HepG2 (cell line): ENCODE measurements around the gene KATNAL1. TPM values are rescaled to one million over a fixed set of nuclear protein-coding genes. Genes with fewer than 3 reads are reported as not detected.

Source experiments
- AGO2 ChIP-seq: fragments of 200-400 bp; formaldehyde crosslinking; optimal IDR thresholded peaks from 2 replicates; pipeline ENCODE3; 2017; ENCODE audit warnings: mild to moderate bottlenecking, low read depth, low read length, moderate library complexity
- ATM ChIP-seq: fragments of 450-650 bp; IDR thresholded peaks from 2 replicates; pipeline ENCODE4 v1.7.1; 2017; ENCODE audit warnings: mild to moderate bottlenecking, borderline replicate concordance
- ETV6 ChIP-seq: sonication (generic); formaldehyde crosslinking; conservative IDR thresholded peaks from 2 replicates; pipeline ENCODE4 v1.4.0; 2020; ENCODE audit warnings: missing genetic modification reagents
- HHEX ChIP-seq: IDR thresholded peaks from 2 replicates; pipeline ENCODE4 v1.6.1; 2016; ENCODE audit warnings: control low read depth
- HOXD1 ChIP-seq: sonication (generic); formaldehyde crosslinking; IDR thresholded peaks from 2 replicates; pipeline ENCODE4 v1.5.0; 2020; ENCODE audit warnings: missing genetic modification reagents
- LBX2 ChIP-seq: sonication (generic); formaldehyde crosslinking; IDR thresholded peaks from 2 replicates; pipeline ENCODE4 v1.5.0; 2020; ENCODE audit warnings: missing genetic modification reagents, mild to moderate bottlenecking, borderline replicate concordance
- MAFK ChIP-seq, 2 experiments: IDR thresholded peaks in 1 of 2; conservative IDR thresholded peaks in 1 of 2; 2 replicates each; pipeline ENCODE4 v1.6.1; 2011; ENCODE audit warnings: improper control_type of control experiment in 2 of 2, low read length in 2 of 2
- NFKB2 ChIP-seq: sonication (generic); formaldehyde crosslinking; IDR thresholded peaks from 2 replicates; pipeline ENCODE4 v1.4.0; 2020; ENCODE audit warnings: missing genetic modification reagents, borderline replicate concordance
- NR2F1 ChIP-seq, 2 experiments: fragments of 450-650 bp in 1 of 2; formaldehyde crosslinking in 1 of 2; IDR thresholded peaks; 2 replicates each; pipeline versions ENCODE4 v1.5.0 to v1.6.1; 2016 to 2020; ENCODE audit warnings: mild to moderate bottlenecking in 1 of 2, missing compliant biosample characterization in 1 of 2, missing genetic modification reagents in 1 of 2, moderate library complexity in 1 of 2
- SCMH1 ChIP-seq: sonication (generic); formaldehyde crosslinking; IDR thresholded peaks from 2 replicates; pipeline ENCODE4 v1.9.0; 2021; ENCODE audit warnings: missing genetic modification reagents, mild to moderate bottlenecking, borderline replicate concordance
- SIX4 ChIP-seq: sonication (generic); formaldehyde crosslinking; IDR thresholded peaks from 2 replicates; pipeline ENCODE4 v1.4.0; 2020; ENCODE audit warnings: missing genetic modification reagents
- SNRNP70 ChIP-seq: fragments of 200-400 bp; formaldehyde crosslinking; IDR thresholded peaks from 2 replicates; pipeline ENCODE4 v1.6.1; 2017; ENCODE audit warnings: mild to moderate bottlenecking, low read depth, low read length, moderate library complexity
- SOX5 ChIP-seq: IDR thresholded peaks from 2 replicates; pipeline ENCODE4 v1.6.1; 2016; ENCODE audit warnings: borderline replicate concordance
- SP1 ChIP-seq, 2 experiments: fragments of 450-650 bp in 1 of 2; sonication (generic) in 1 of 2; formaldehyde crosslinking in 1 of 2; IDR thresholded peaks; 2 replicates each; pipeline versions ENCODE4 v1.4.0 to v1.6.1; 2016 to 2020; ENCODE audit warnings: missing genetic modification reagents in 1 of 2
- TBX3 ChIP-seq: fragments of 450-650 bp; IDR thresholded peaks from 2 replicates; pipeline ENCODE4 v1.6.1; 2017; ENCODE audit warnings: antibody characterized with exemption, mild to moderate bottlenecking, inconsistent platforms, borderline replicate concordance
- ZBTB7B ChIP-seq: sonication (generic); formaldehyde crosslinking; IDR thresholded peaks from 2 replicates; pipeline ENCODE4 v1.4.0; 2020; ENCODE audit warnings: missing genetic modification reagents
- ZNF12 ChIP-seq: sonication (generic); formaldehyde crosslinking; IDR thresholded peaks from 2 replicates; pipeline ENCODE4 v1.5.0; 2020; ENCODE audit warnings: missing genetic modification reagents
- ZNF33B ChIP-seq: sonication (generic); formaldehyde crosslinking; IDR thresholded peaks from 2 replicates; pipeline ENCODE4 v1.5.1; 2020; ENCODE audit warnings: mild to moderate bottlenecking, missing genetic modification reagents
- ZNF670 ChIP-seq: sonication (generic); formaldehyde crosslinking; IDR thresholded peaks from 2 replicates; pipeline ENCODE4 v1.8.0; 2022; ENCODE audit warnings: mild to moderate bottlenecking, missing genetic modification reagents, borderline replicate concordance
- ZNF883 ChIP-seq: sonication (generic); formaldehyde crosslinking; IDR thresholded peaks from 2 replicates; pipeline ENCODE4 v1.5.1; 2020; ENCODE audit warnings: mild to moderate bottlenecking, missing genetic modification reagents; ENCODE audit errors: not compliant biosample characterization
- polyA plus RNA-seq, 8 experiments: library from polyadenylated mRNA; depleted of rRNA in 3 of 8; stranded (reverse) in 7 of 8; unstranded in 1 of 8; fragments of >200 nt; fragmentation: Illumina TruSeq in 4 of 8; extraction: Trizol in 4 of 8; gene quantifications; 2 replicates each; pipeline versions ENCODE4 v1.2.1 to v1.2.3, GENCODE V29; 2011 to 2016; ENCODE audit warnings: low read depth in 4 of 8, missing spikeins in 1 of 8, mixed read lengths in 1 of 8; ENCODE audit not compliant: insufficient read depth in 1 of 8
- total RNA-seq, 5 experiments: library from RNA; depleted of rRNA; stranded (reverse); fragments of >200 nt; fragmentation: Illumina TruSeq; extraction: Trizol; gene quantifications; 2 replicates each; pipeline ENCODE4 v1.2.3, GENCODE V29; 2016; ENCODE audit warnings: low read depth in 1 of 5
- TF ChIP-seq, protein P1 (sequence below): sonication (generic); formaldehyde crosslinking; IDR thresholded peaks from 2 replicates; pipeline ENCODE4 v1.4.0; 2020; ENCODE audit warnings: missing genetic modification reagents
- TF ChIP-seq, protein P2 (sequence below): IDR thresholded peaks from 2 replicates; pipeline ENCODE4 v1.6.1; 2016; ENCODE audit warnings: low read depth, missing genetic modification reagents, missing compliant biosample characterization
- TF ChIP-seq, protein P3 (sequence below): sonication (generic); formaldehyde crosslinking; IDR thresholded peaks from 2 replicates; pipeline ENCODE4 v1.4.0; 2020; ENCODE audit warnings: missing genetic modification reagents

The KATNAL1 gene
- total and polyA plus RNA-seq, 2 of the 13 experiments (the other 11 are each of a cell fraction or from before 2014, with no cell fraction given): 3.2 to 11.8 TPM

GRCh38 chr13:30306762-30307193, 573 bp downstream of the KATNAL1 start (continued):
- TF ChIP-seq, protein P1, sequence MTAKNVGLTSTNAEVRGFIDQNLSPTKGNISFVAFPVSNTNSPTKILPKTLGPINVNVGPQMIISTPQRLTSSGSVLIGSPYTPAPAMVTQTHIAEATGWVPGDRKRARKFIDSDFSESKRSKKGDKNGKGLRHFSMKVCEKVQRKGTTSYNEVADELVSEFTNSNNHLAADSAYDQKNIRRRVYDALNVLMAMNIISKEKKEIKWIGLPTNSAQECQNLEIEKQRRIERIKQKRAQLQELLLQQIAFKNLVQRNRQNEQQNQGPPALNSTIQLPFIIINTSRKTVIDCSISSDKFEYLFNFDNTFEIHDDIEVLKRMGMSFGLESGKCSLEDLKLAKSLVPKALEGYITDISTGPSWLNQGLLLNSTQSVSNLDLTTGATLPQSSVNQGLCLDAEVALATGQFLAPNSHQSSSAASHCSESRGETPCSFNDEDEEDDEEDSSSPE: peak; percentile 74
- TF ChIP-seq ATM: no peak
- no peak for TF ChIP-seq SNRNP70
- TF ChIP-seq MAFK (conservative IDR thresholded peaks at IDR 0.05 in 1 of 2, IDR thresholded peaks at IDR 0.05 in 1 of 2; ENCODE audit: low read length in 2 of 2): no peak
- no peak for TF ChIP-seq TBX3
- TF ChIP-seq, protein P2, sequence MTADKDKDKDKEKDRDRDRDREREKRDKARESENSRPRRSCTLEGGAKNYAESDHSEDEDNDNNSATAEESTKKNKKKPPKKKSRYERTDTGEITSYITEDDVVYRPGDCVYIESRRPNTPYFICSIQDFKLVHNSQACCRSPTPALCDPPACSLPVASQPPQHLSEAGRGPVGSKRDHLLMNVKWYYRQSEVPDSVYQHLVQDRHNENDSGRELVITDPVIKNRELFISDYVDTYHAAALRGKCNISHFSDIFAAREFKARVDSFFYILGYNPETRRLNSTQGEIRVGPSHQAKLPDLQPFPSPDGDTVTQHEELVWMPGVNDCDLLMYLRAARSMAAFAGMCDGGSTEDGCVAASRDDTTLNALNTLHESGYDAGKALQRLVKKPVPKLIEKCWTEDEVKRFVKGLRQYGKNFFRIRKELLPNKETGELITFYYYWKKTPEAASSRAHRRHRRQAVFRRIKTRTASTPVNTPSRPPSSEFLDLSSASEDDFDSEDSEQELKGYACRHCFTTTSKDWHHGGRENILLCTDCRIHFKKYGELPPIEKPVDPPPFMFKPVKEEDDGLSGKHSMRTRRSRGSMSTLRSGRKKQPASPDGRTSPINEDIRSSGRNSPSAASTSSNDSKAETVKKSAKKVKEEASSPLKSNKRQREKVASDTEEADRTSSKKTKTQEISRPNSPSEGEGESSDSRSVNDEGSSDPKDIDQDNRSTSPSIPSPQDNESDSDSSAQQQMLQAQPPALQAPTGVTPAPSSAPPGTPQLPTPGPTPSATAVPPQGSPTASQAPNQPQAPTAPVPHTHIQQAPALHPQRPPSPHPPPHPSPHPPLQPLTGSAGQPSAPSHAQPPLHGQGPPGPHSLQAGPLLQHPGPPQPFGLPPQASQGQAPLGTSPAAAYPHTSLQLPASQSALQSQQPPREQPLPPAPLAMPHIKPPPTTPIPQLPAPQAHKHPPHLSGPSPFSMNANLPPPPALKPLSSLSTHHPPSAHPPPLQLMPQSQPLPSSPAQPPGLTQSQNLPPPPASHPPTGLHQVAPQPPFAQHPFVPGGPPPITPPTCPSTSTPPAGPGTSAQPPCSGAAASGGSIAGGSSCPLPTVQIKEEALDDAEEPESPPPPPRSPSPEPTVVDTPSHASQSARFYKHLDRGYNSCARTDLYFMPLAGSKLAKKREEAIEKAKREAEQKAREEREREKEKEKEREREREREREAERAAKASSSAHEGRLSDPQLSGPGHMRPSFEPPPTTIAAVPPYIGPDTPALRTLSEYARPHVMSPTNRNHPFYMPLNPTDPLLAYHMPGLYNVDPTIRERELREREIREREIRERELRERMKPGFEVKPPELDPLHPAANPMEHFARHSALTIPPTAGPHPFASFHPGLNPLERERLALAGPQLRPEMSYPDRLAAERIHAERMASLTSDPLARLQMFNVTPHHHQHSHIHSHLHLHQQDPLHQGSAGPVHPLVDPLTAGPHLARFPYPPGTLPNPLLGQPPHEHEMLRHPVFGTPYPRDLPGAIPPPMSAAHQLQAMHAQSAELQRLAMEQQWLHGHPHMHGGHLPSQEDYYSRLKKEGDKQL: no peak
- TF ChIP-seq ZNF883: no peak
- no peak for TF ChIP-seq HHEX (CRISPR knock-in tag)
- no peak for TF ChIP-seq SOX5 (CRISPR knock-in tag)
- no peak for TF ChIP-seq AGO2
- TF ChIP-seq NFKB2: 0 out of 2 replicates have a peak, but pooled peaks have one; percentile 18
- no peak for TF ChIP-seq SIX4 (CRISPR knock-in tag)
- 0 out of 2 replicates have a peak, but pooled peaks have one; percentile 15 for TF ChIP-seq HOXD1
- no peak for TF ChIP-seq LBX2 (CRISPR knock-in tag)
- TF ChIP-seq, protein P3, sequence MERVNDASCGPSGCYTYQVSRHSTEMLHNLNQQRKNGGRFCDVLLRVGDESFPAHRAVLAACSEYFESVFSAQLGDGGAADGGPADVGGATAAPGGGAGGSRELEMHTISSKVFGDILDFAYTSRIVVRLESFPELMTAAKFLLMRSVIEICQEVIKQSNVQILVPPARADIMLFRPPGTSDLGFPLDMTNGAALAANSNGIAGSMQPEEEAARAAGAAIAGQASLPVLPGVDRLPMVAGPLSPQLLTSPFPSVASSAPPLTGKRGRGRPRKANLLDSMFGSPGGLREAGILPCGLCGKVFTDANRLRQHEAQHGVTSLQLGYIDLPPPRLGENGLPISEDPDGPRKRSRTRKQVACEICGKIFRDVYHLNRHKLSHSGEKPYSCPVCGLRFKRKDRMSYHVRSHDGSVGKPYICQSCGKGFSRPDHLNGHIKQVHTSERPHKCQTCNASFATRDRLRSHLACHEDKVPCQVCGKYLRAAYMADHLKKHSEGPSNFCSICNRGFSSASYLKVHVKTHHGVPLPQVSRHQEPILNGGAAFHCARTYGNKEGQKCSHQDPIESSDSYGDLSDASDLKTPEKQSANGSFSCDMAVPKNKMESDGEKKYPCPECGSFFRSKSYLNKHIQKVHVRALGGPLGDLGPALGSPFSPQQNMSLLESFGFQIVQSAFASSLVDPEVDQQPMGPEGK (CRISPR knock-in tag): peak; percentile 50; the same call in 1 of the 2 replicates
- no peak for TF ChIP-seq SCMH1 (CRISPR knock-in tag)
- TF ChIP-seq SP1 (IDR thresholded peaks at IDR 0.05): no peak
- TF ChIP-seq SP1 (CRISPR knock-in tag; IDR thresholded peaks at IDR 0.05): no peak
- TF ChIP-seq ZBTB7B (CRISPR knock-in tag): peak; percentile 91
- TF ChIP-seq ZNF670 (CRISPR knock-in tag): no peak
- no peak for TF ChIP-seq NR2F1 (CRISPR knock-in tag; IDR thresholded peaks at IDR 0.05)
- TF ChIP-seq ETV6 (CRISPR knock-in tag): no peak
- TF ChIP-seq ZNF33B: no peak
- TF ChIP-seq ZNF12: no peak
